Measurements from ENCODE around the gene ZC3HAV1. TPM values are rescaled to one million over a fixed set of nuclear protein-coding genes. Genes with fewer than 3 reads are reported as not detected.
"Not testable (repeated sequence)": the region's sequence is repeated elsewhere in the genome, so short reads cannot be mapped to it uniquely, and the experiment has no call there.

Gene ZC3HAV1
- total RNA-seq, 1 donor from 2014 or later = 44.6 TPM

GRCh38 chr7:139103057-139103815 is 6.3 kb downstream of the ZC3HAV1 start:
- Mint-ChIP-seq H3K4me3 (ENCODE audit: low read depth) (no peak overlapping the region), H3K4me1 (ENCODE audit: low read depth) (peaks cover 13% of the 10 kb centered on the region), H3K36me3 (ENCODE audit: insufficient read depth) (peaks cover 9% of the 10 kb centered on the region), H3K27me3 (no peaks in the 10 kb centered on the region), H3K27ac (no peak overlapping the region), H3K9me3 (ENCODE audit: low read depth) (no peaks in the 10 kb centered on the region)
- TF ChIP-seq CTCF (IDR thresholded peaks at IDR 0.05; ENCODE audit: unreplicated experiment) = no peak
- DNase-seq (ENCODE audit: low spot score, unreplicated experiment) = no peak

DNA sequence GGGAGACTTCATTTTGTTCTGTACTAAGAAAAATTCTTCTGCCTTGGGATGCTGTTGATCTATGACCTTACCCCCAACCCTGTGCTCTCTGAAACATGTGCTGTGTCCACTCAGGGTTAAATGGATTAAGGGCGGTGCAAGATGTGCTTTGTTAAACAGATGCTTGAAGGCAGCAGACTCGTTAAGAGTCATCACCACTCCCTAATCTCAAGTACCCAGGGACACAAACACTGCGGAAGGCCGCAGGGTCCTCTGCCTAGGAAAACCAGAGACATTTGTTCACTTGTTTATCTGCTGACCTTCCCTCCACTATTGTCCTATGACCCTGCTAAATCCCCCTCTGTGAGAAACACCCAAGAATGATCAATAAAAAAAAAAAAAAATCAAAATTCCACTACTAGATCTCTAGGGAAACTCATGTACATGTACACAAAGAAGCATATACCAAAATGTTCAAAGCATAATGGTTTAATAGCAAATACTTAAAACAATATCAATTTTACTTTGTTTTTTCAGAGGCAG is 7.8 kb downstream of the ZC3HAV1 start:
- H3K27me3 Mint-ChIP-seq; H3K9me3 Mint-ChIP-seq (ENCODE audit: low read depth); H3K4me1 Mint-ChIP-seq (ENCODE audit: low read depth); DNase-seq (ENCODE audit: low spot score, unreplicated experiment); H3K4me3 Mint-ChIP-seq (ENCODE audit: low read depth): not testable (repeated sequence)
- H3K36me3 Mint-ChIP-seq (ENCODE audit: insufficient read depth) = peaks cover 11% of the 10 kb centered on the region
- H3K27ac Mint-ChIP-seq = peak overlapping the region; percentile 79

DNA sequence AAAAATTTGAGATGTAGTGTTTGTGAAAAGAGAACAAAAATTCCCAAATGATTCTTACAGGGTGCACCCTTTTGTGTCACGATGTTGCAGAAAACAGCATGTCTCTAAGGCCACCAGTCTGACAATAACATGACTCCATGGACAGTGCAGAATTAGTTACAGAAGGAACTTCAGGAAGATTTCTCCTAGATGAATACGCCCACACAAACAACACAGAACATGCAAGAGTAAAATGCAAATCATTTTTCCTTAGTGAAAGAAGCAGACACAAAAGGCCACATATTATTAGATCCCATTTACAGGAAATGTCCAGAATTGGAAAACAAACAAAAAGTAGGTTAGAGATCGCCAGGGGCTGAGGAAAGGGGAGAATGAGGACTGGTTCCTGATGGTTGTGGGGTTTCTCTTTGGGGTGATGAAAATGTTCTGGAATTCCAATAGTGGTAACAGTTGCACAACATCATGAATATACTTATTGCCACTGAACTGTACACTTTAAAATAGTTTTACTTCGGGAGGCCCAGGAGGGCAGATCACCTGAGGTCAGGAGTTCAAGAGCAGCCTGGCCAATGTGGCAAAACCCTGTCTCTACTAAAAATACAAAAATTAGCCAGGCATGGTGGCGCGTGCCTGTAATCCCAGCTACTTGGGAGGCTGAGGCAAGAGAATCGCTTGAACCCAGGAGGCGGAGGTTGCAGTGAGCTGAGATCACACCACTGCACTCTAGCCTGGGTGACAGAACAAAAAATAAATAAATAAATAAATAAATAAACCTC is 10.2 kb downstream of the ZC3HAV1 start:
- Mint-ChIP-seq H3K4me1 (ENCODE audit: low read depth) (peaks cover 13% of the 10 kb centered on the region), H3K36me3 (ENCODE audit: insufficient read depth) (peaks cover 17% of the 10 kb centered on the region), H3K27me3 (no peaks in the 10 kb centered on the region), H3K4me3 (ENCODE audit: low read depth) (no peak overlapping the region), H3K27ac (peak overlapping the region; percentile 18), H3K9me3 (ENCODE audit: low read depth) (no peaks in the 10 kb centered on the region)
- TF ChIP-seq CTCF (IDR thresholded peaks at IDR 0.05; ENCODE audit: unreplicated experiment) = no peak
- DNase-seq (ENCODE audit: low spot score, unreplicated experiment) = no peak

DNA sequence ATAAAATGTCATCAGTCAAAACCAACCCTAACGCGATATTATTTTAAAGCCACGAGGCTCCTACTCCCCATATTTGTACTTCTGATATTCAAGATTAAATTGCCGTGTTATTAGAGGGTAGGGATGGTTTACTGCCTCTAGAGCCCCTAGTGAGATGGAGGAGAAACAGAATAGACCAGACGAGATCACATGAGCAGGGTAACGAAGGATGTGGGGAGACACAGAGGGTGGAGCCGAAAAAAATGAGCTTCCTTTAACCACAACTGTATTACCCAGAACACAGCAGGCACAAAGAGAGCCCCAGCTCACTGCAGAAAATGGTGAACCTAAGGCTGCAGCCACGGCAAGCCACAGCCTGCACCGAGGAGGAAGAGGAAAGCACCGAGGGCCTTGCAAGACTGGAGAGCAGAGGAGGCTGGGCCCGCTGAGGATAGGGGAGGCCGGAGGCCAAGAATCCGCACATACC is 14.3 kb downstream of the ZC3HAV1 start:
- TF ChIP-seq CTCF (IDR thresholded peaks at IDR 0.05; ENCODE audit: unreplicated experiment) = no peak
- Mint-ChIP-seq H3K4me1 (ENCODE audit: low read depth) (peaks cover 46% of the 10 kb centered on the region), H3K4me3 (ENCODE audit: low read depth) (no peak overlapping the region), H3K36me3 (ENCODE audit: insufficient read depth) (peaks cover 15% of the 10 kb centered on the region), H3K27me3 (no peaks in the 10 kb centered on the region), H3K27ac (peak overlapping the region; percentile 4), H3K9me3 (ENCODE audit: low read depth) (no peaks in the 10 kb centered on the region)
- DNase-seq (ENCODE audit: low spot score, unreplicated experiment) = no peak

GRCh38 chr7:139094596-139094995 is 14.9 kb downstream of the ZC3HAV1 start:
- no peaks in the 10 kb centered on the region for H3K27me3 Mint-ChIP-seq

More at GRCh38 chr7:139094596-139094995, 14.9 kb downstream of the ZC3HAV1 start:
- Mint-ChIP-seq H3K4me1 (ENCODE audit: low read depth) (peaks cover 46% of the 10 kb centered on the region), H3K4me3 (ENCODE audit: low read depth) (no peak overlapping the region), H3K9me3 (ENCODE audit: low read depth) (no peaks in the 10 kb centered on the region), H3K27ac (peak overlapping the region; percentile 33), H3K36me3 (ENCODE audit: insufficient read depth) (peaks cover 13% of the 10 kb centered on the region)
- DNase-seq (ENCODE audit: low spot score, unreplicated experiment) = no peak
- no peak for TF ChIP-seq CTCF (IDR thresholded peaks at IDR 0.05; ENCODE audit: unreplicated experiment)

Data from progenitor cell of endocrine pancreas (in vitro differentiated cells).